SK-N-MC (cell line): ENCODE results near the gene AACS.

ENCODE experiments used
- EZH2 ChIP-seq: fragments of 200-600 bp; sonication (generic); IDR thresholded peaks from one replicate; pipeline ENCODE4 v1.6.1; 2017; ENCODE audit warnings: antibody characterized with exemption
- POLR2AphosphoS5 ChIP-seq: IDR thresholded peaks from 2 replicates; pipeline ENCODE4 v1.6.1; 2012; ENCODE audit warnings: mild to moderate bottlenecking, low read depth, low read length, borderline replicate concordance

DNA sequence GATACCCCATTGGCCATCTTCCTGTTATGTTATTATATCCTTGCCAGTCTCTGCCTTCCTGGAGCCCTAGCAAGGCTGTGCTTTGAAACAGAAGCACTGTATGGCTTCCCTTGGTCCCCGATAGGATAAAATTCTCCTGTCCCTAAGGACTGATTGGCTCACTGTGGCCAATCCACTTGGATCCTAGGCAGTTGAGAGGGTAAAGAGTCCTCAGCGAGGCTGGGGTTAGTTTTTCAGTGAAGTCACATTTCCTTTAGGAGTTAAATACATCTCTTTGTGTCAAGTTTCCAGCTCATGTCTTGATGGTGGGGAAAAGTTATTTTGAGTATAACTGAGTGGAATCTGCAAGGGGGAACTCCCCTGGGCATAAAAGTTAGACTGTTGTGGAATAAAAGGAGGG, 7.3 kb downstream of the AACS start:
- TF ChIP-seq POLR2AphosphoS5 (no peak), EZH2 (no peak)
